Mucosa of rectum (tissue), 2 donors: ENCODE data around the gene RAB8A.
A peak's percentile ranks its signal among the peaks of the same experiment; 100 is the strongest.

Experiments used
- H3K27ac ChIP-seq, 2 donors: one replicate each; pipeline ENCODE4 v1.7.0; 2013; ENCODE audit warnings: inconsistent platforms in 2 of 2, low read depth in 2 of 2, low read length in 2 of 2
- H3K27me3 ChIP-seq, 2 donors: one replicate each; pipeline ENCODE4 v1.7.0; 2013; ENCODE audit warnings: low read length in 2 of 2; ENCODE audit not compliant: control insufficient read depth in 2 of 2, insufficient read depth in 2 of 2
- H3K36me3 ChIP-seq, 2 donors: one replicate each; pipeline ENCODE4 v1.7.0; 2013; ENCODE audit warnings: low read length in 2 of 2; ENCODE audit not compliant: control insufficient read depth in 2 of 2, insufficient read depth in 2 of 2
- H3K4me1 ChIP-seq, 2 donors: one replicate each; pipeline ENCODE4 v1.7.0; 2013; ENCODE audit warnings: low read length in 2 of 2, mild to moderate bottlenecking in 1 of 2; ENCODE audit not compliant: control insufficient read depth in 2 of 2, insufficient read depth in 2 of 2
- H3K4me3 ChIP-seq, 2 donors: one replicate each; pipeline ENCODE4 v1.7.0; 2013; ENCODE audit warnings: low read length in 2 of 2
- H3K9ac ChIP-seq, 2 donors: one replicate each; pipeline ENCODE4 v1.7.0; 2013; ENCODE audit warnings: low read length in 2 of 2, low read depth in 1 of 2, mild to moderate bottlenecking in 1 of 2
- H3K9me3 ChIP-seq, 2 donors: one replicate each; pipeline ENCODE4 v1.7.0; 2013; ENCODE audit warnings: low read length in 2 of 2; ENCODE audit not compliant: control insufficient read depth in 2 of 2
- donor health status: healthy.
- donor health status: Normal muscosa, but diverticular disease.

Gene RAB8A

GRCh38 chr19:16154557-16154956 lies 42.9 kb downstream of the RAB8A start:
- Histone ChIP-seq H3K9ac (no peak overlapping the region), H3K36me3 (peaks cover 31 to 51% of the 10 kb centered on the region in 2 donors), H3K27me3 (no peaks in the 10 kb centered on the region), H3K27ac (no peak overlapping the region), H3K9me3 (no peaks in the 10 kb centered on the region), H3K4me1 (no peaks in the 10 kb centered on the region), H3K4me3 (no peak overlapping the region)

DNA sequence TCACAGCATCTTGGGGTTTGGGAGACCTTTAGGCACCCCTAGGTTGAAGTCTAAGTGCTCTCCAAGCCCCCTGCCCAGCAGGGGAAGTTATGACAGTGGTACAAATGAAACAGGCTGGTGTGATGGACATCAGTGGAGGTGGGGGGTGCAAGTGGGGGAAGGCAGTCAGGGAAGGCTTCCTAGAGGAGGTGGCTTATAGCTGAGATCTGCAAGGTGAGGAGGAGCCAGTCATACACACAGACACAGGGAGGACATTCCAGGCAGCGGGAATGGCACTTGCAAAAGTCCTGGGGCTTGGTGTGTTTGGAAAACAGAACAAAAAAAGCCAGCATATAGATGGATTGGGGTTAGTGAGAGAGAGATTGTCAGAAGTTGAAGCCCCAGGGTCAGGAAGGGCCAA lies 43.4 kb downstream of the RAB8A start:
- Histone ChIP-seq H3K27me3 (no peaks in the 10 kb centered on the region), H3K4me3 (no peak overlapping the region), H3K4me1 (no peaks in the 10 kb centered on the region), H3K9ac (no peak overlapping the region), H3K9me3 (no peaks in the 10 kb centered on the region), H3K27ac (peak overlapping the region in 1 of 2 donors; percentile 4), H3K36me3 (peaks cover 31 to 51% of the 10 kb centered on the region in 2 donors)

DNA sequence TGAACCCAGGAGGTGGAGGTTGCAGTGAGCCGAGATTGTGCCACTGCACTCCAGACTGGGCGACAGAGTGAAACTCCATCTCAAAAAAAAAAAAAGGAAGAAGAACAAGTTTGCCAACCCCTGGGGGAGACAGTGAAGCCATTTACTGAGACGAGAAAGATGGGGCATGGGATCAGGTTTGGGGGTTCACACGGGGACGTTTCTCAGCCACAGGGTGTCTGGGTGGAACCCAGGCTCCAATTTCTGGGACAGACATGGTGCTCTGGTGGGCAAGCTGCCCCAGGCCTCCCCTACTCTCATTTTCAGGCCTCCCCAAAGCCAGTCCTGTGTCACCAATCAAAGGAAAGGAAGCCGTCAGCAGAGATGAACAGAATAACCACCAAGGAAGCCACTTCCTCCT lies 45.2 kb downstream of the RAB8A start:
- Histone ChIP-seq H3K9ac (no peak overlapping the region), H3K36me3 (peaks cover 28 to 48% of the 10 kb centered on the region in 2 donors), H3K27me3 (no peaks in the 10 kb centered on the region), H3K27ac (no peak overlapping the region), H3K4me1 (no peaks in the 10 kb centered on the region), H3K4me3 (no peak overlapping the region), H3K9me3 (no peaks in the 10 kb centered on the region)

DNA sequence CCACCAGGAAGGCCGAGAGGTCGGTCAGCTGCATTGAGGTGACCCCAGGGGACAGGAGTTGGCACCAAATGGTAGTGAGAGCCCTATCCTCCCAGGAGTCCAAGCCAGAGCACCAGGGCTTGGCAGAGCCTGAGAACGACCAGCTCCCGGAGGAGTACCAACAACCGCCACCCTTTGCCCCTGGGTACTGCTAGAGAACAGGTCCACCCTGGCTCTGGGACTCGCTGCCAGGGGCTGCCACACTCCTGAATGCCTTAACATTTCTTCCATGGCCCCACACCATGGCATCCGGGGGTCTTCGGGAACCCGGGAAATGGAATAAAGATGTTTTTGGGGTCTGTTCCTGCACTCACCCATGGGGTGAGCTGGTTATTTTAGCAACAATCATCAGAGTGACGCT lies 45.9 kb downstream of the RAB8A start:
- Histone ChIP-seq H3K9me3 (no peaks in the 10 kb centered on the region), H3K27ac (no peak overlapping the region), H3K4me1 (no peaks in the 10 kb centered on the region), H3K9ac (no peak overlapping the region), H3K36me3 (peaks cover 25 to 44% of the 10 kb centered on the region in 2 donors), H3K27me3 (no peaks in the 10 kb centered on the region), H3K4me3 (no peak overlapping the region)

DNA sequence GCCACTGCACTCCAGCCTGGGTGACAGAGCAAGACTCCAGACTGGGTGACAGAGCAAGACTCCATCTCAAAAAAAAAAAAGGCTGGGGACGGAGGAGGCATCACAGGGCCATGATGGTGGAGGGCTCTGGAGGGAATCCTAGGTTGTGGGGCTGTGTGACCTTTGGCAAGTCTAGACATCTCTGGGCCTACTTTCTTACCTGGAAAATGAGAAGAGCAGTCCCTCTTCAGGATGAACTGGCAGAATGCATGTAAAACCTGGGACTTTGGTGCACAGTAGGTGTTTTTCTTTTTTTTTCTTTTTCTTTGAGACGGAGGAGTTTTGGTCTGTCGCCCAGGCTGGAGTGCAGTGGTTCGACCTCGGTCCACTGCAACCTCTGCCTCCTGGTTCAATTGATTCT lies 48.0 kb downstream of the RAB8A start:
- Histone ChIP-seq H3K4me1 (peaks cover 0 to 2% of the 10 kb centered on the region in 2 donors), H3K9ac (no peak overlapping the region), H3K36me3 (peaks cover 7 to 25% of the 10 kb centered on the region in 2 donors), H3K27me3 (no peaks in the 10 kb centered on the region), H3K9me3 (no peaks in the 10 kb centered on the region), H3K27ac (no peak overlapping the region), H3K4me3 (no peak overlapping the region)

GRCh38 chr19:16160445-16160942 lies 48.8 kb downstream of the RAB8A start:
- no peak overlapping the region for H3K4me3 ChIP-seq
- H3K27ac ChIP-seq, result no peak overlapping the region
- H3K9ac ChIP-seq, result no peak overlapping the region
- H3K9me3 ChIP-seq, result no peaks in the 10 kb centered on the region
- peaks cover 0 to 3% of the 10 kb centered on the region in 2 donors for H3K4me1 ChIP-seq
- H3K36me3 ChIP-seq, result peaks cover 0 to 17% of the 10 kb centered on the region in 2 donors
- H3K27me3 ChIP-seq, result no peaks in the 10 kb centered on the region

GRCh38 chr19:16160943-16161560 lies 49.4 kb downstream of the RAB8A start:
- H3K27me3 ChIP-seq, result no peaks in the 10 kb centered on the region
- H3K9ac ChIP-seq, result no peak overlapping the region
- H3K4me1 ChIP-seq, result peaks cover 0 to 3% of the 10 kb centered on the region in 2 donors
- no peaks in the 10 kb centered on the region for H3K9me3 ChIP-seq
- no peak overlapping the region for H3K4me3 ChIP-seq
- peaks cover 0 to 14% of the 10 kb centered on the region in 2 donors for H3K36me3 ChIP-seq
- H3K27ac ChIP-seq, result peak overlapping the region in 1 of 2 donors; percentile 53

- Histone ChIP-seq H3K9ac (no peak overlapping the region), H3K36me3 (peaks cover 0 to 11% of the 10 kb centered on the region in 2 donors), H3K4me3 (no peak overlapping the region), H3K9me3 (no peaks in the 10 kb centered on the region), H3K4me1 (peaks cover 0 to 3% of the 10 kb centered on the region in 2 donors), H3K27me3 (no peaks in the 10 kb centered on the region), H3K27ac (no peak overlapping the region)
Measured at GRCh38 chr19:16161840-16162239, 50.2 kb downstream of the RAB8A start.

- no peaks in the 10 kb centered on the region for H3K27me3 ChIP-seq
- peaks cover 0 to 3% of the 10 kb centered on the region in 2 donors for H3K4me1 ChIP-seq
- no peak overlapping the region for H3K27ac ChIP-seq
- no peaks in the 10 kb centered on the region for H3K9me3 ChIP-seq
- no peak overlapping the region for H3K4me3 ChIP-seq
- no peaks in the 10 kb centered on the region for H3K36me3 ChIP-seq
- no peak overlapping the region for H3K9ac ChIP-seq
Measured at GRCh38 chr19:16164222-16164890, 52.7 kb downstream of the RAB8A start.

DNA sequence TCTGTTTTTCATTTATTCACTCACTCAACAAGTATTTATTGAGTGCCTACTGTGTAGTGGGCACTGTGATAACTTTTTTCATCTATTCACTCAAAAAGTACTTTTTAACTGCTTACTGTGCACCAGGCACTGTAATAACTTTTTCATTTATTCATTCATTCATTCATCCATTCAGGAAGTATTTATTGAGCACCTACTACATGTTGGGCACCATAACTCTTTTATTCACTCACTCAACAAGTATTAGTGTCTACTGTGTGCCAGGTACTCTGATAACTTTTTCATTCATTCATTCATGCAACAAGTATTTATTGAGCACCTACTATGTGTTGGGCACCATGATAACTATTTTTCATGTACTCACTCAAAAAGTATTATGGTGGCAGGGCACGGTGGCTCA lies 54.7 kb downstream of the RAB8A start:
- Histone ChIP-seq H3K9ac (no peak overlapping the region), H3K4me1 (peaks cover 0 to 3% of the 10 kb centered on the region in 2 donors), H3K4me3 (no peak overlapping the region), H3K27ac (no peak overlapping the region), H3K36me3 (no peaks in the 10 kb centered on the region), H3K27me3 (no peaks in the 10 kb centered on the region), H3K9me3 (no peaks in the 10 kb centered on the region)
